Subcutaneous adipose tissue (tissue), 4 donors: ENCODE results near the gene TMEM9. TPM values are rescaled to one million over a fixed set of nuclear protein-coding genes. Genes with fewer than 3 reads are reported as not detected.

ENCODE experiments used
- CTCF ChIP-seq: fragments of 450-650 bp; IDR thresholded peaks from one replicate; pipeline ENCODE4 v1.5.1; 2016; ENCODE audit warnings: low read depth, mild to moderate bottlenecking, control low read depth, antibody characterized with exemption, moderate library complexity
- total RNA-seq, 4 donors: library from RNA; depleted of rRNA; stranded (reverse); fragments of >200 nt; gene quantifications; one replicate each; pipeline ENCODE4 v1.1.0, GENCODE V29; 2016

Gene TMEM9
- total RNA-seq, 4 donors from 2014 or later, result 17.4 to 38.4 (median 35.2) TPM

GRCh38 chr1:201153474-201154388, 543 bp downstream of the TMEM9 start:
- no peak for TF ChIP-seq CTCF

GRCh38 chr1:201149400-201149799, 4.9 kb downstream of the TMEM9 start:
- no peak for TF ChIP-seq CTCF

- no peak for TF ChIP-seq CTCF
Observed at GRCh38 chr1:201147396-201148015, 6.8 kb downstream of the TMEM9 start.

GRCh38 chr1:201146626-201147390, 7.5 kb downstream of the TMEM9 start:
- no peak for TF ChIP-seq CTCF

GRCh38 chr1:201145816-201146215, 8.5 kb downstream of the TMEM9 start:
- TF ChIP-seq CTCF, result no peak

- no peak for TF ChIP-seq CTCF
Observed at GRCh38 chr1:201145132-201145531, 9.1 kb downstream of the TMEM9 start.

- no peak for TF ChIP-seq CTCF
Observed at GRCh38 chr1:201144701-201145100, 9.6 kb downstream of the TMEM9 start.
